Measurements from ENCODE around the gene SSTR4. TPM values are rescaled to one million over a fixed set of nuclear protein-coding genes. Genes with fewer than 3 reads are reported as not detected.

Gene SSTR4
- total RNA-seq, 6 donors from 2014 or later, result 0.30 TPM; not detected in 5

DNA sequence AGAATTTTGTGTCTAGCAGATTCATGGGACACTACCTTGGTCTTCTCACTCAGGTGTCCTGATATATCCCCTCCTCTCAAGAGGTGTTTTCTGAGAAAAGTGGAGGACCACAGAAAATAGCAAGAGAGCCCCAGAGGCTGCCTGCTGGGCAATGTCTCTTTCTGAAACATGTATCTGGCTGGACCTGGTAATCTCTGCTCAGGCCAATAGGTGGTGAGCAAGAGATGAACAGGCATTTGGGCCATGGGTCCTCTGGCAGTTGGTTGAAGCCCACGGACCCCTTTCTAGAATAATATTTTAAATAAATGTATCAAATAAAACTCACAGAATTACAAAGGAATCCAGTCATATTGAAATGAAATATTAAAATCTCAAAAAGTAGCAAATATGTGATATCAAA, 23.1 kb downstream of the SSTR4 start:
- 62 to 84% methylated on average over 1 of the region's 1 CpG for WGBS, 2 donors
- DNase-seq (no peak), ATAC-seq (ENCODE audit: low FRiP score in 2 of 2) (no peak)
- H3K36me3 ChIP-seq, result no peaks in the 10 kb centered on the region
- TF ChIP-seq POLR2A (IDR thresholded peaks at IDR 0.05), result no peak
- no peak for TF ChIP-seq EP300 (IDR thresholded peaks at IDR 0.05)
- TF ChIP-seq, protein P1, sequence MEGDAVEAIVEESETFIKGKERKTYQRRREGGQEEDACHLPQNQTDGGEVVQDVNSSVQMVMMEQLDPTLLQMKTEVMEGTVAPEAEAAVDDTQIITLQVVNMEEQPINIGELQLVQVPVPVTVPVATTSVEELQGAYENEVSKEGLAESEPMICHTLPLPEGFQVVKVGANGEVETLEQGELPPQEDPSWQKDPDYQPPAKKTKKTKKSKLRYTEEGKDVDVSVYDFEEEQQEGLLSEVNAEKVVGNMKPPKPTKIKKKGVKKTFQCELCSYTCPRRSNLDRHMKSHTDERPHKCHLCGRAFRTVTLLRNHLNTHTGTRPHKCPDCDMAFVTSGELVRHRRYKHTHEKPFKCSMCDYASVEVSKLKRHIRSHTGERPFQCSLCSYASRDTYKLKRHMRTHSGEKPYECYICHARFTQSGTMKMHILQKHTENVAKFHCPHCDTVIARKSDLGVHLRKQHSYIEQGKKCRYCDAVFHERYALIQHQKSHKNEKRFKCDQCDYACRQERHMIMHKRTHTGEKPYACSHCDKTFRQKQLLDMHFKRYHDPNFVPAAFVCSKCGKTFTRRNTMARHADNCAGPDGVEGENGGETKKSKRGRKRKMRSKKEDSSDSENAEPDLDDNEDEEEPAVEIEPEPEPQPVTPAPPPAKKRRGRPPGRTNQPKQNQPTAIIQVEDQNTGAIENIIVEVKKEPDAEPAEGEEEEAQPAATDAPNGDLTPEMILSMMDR (IDR thresholded peaks at IDR 0.05), result no peak
- TF ChIP-seq POLR2AphosphoS5 (IDR thresholded peaks at IDR 0.05), result no peak
- H3K27ac ChIP-seq, result no peak overlapping the region
- peaks cover 23 to 32% (median 31%) of the 10 kb centered on the region in 4 donors for H3K4me1 ChIP-seq
- no peaks in the 10 kb centered on the region for H3K27me3 ChIP-seq
- no peak overlapping the region for H3K4me3 ChIP-seq
- no peaks in the 10 kb centered on the region for H3K9me3 ChIP-seq

DNA sequence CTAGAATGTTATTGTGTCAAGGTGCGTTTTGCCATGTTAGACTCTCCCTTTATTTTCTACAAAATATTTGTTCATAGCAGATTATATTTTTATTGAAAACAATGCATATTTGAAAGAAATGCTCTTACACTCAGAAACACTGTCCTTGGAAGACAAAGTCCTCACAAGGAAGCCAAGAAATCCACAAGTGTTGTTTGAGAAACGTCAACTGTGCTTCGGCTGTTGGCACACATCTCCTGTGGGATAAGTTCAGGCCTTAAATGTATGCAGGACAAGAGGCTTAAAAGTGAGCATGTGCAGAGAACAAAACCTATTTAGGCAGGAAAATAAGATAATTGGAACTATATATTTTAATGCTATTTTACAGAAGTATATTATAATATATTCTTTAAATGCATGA, 23.9 kb downstream of the SSTR4 start:
- peaks cover 23 to 34% (median 32%) of the 10 kb centered on the region in 4 donors for H3K4me1 ChIP-seq
- TF ChIP-seq, protein P1 (IDR thresholded peaks at IDR 0.05), result no peak
- TF ChIP-seq EP300 (IDR thresholded peaks at IDR 0.05) (no peak), POLR2A (IDR thresholded peaks at IDR 0.05) (no peak), POLR2AphosphoS5 (IDR thresholded peaks at IDR 0.05) (no peak)
- DNase-seq, result no peak
- no peak overlapping the region for H3K27ac ChIP-seq
- WGBS, 2 donors, result 52 to 70% methylated on average over 3 of the region's 3 CpGs
- no peaks in the 10 kb centered on the region for H3K27me3 ChIP-seq
- H3K9me3 ChIP-seq, result no peaks in the 10 kb centered on the region
- no peaks in the 10 kb centered on the region for H3K36me3 ChIP-seq
- H3K4me3 ChIP-seq, result no peak overlapping the region
- ATAC-seq (ENCODE audit: low FRiP score in 2 of 2), result no peak

DNA sequence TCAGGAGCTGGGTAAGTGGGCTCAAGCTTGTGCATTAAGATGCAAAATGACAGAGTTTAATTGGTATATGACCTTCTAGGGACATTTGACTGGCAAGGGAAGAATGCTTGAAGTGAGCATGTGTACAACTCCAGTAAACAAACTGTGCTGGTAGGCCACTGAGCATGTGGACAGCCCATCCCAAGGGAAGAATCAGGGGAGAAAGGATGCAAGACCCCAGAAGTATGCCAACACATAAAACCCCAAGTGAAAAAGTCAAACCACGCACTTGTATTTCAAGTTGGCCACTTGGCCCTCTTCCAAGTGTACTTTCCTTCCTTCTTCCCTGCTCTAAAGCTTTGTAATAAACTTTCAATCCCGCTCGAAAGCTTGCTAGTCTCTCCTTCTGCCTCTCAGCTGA, 24.7 kb downstream of the SSTR4 start:
- 10 to 12% methylated on average over 3 of the region's 3 CpGs for WGBS, 2 donors

GRCh38 chr20:23060629-23061028, 25.5 kb downstream of the SSTR4 start:
- H3K4me3 ChIP-seq, result no peak overlapping the region
- ATAC-seq (ENCODE audit: low FRiP score in 2 of 2), result no peak
- WGBS, 2 donors, result 66 to 71% methylated on average over 4 of the region's 4 CpGs
- H3K36me3 ChIP-seq, result no peaks in the 10 kb centered on the region
- H3K9me3 ChIP-seq, result no peaks in the 10 kb centered on the region
- no peaks in the 10 kb centered on the region for H3K27me3 ChIP-seq
- no peak for DNase-seq
- peak overlapping the region in 1 of 4 donors; percentile 61 for H3K27ac ChIP-seq
- TF ChIP-seq POLR2A (IDR thresholded peaks at IDR 0.05), result no peak
- TF ChIP-seq POLR2AphosphoS5 (IDR thresholded peaks at IDR 0.05), result no peak
- TF ChIP-seq EP300 (IDR thresholded peaks at IDR 0.05), result no peak
- TF ChIP-seq, protein P1 (IDR thresholded peaks at IDR 0.05), result no peak
- peaks cover 23 to 34% (median 32%) of the 10 kb centered on the region in 4 donors for H3K4me1 ChIP-seq

More for the DNA sequence above, 24.7 kb downstream of the SSTR4 start:
- H3K36me3 ChIP-seq, result no peaks in the 10 kb centered on the region
- peak in 1 of 2 donors; percentile 42 for DNase-seq
- H3K4me3 ChIP-seq, result no peak overlapping the region
- no peak for ATAC-seq (ENCODE audit: low FRiP score in 2 of 2)
- TF ChIP-seq POLR2A (IDR thresholded peaks at IDR 0.05), result no peak
- TF ChIP-seq, protein P1 (IDR thresholded peaks at IDR 0.05), result no peak
- no peak overlapping the region for H3K27ac ChIP-seq
- no peaks in the 10 kb centered on the region for H3K9me3 ChIP-seq
- peaks cover 23 to 34% (median 32%) of the 10 kb centered on the region in 4 donors for H3K4me1 ChIP-seq
- H3K27me3 ChIP-seq, result no peaks in the 10 kb centered on the region

- Histone ChIP-seq H3K9me3 (no peaks in the 10 kb centered on the region), H3K4me1 (peaks cover 23 to 34% (median 32%) of the 10 kb centered on the region in 4 donors), H3K27me3 (no peaks in the 10 kb centered on the region), H3K27ac (peak overlapping the region; percentile 10 to 61 (median 13)), H3K36me3 (no peaks in the 10 kb centered on the region), H3K4me3 (no peak overlapping the region)
- no peak for ATAC-seq (ENCODE audit: low FRiP score in 2 of 2)
- TF ChIP-seq, protein P1 (IDR thresholded peaks at IDR 0.05), result no peak
- TF ChIP-seq POLR2A (IDR thresholded peaks at IDR 0.05), result no peak
- 61 to 74% methylated on average over 5 of the region's 5 CpGs for WGBS, 2 donors
- DNase-seq, result no peak
Observed at GRCh38 chr20:23061262-23061661, 26.1 kb downstream of the SSTR4 start.

All from upper lobe of left lung (tissue), 6 donors.